GM18526 (cell line): ENCODE measurements around the gene TOP2A.

Experiments used
- POLR2A ChIP-seq: IDR thresholded peaks from 3 replicates; pipeline ENCODE4 v1.6.1; 2011; ENCODE audit not compliant: insufficient read length; ENCODE audit errors: extremely low read depth

TOP2A gene

GRCh38 chr17:40371261-40371929 lies 46.3 kb downstream of the TOP2A start:
- TF ChIP-seq POLR2A: no peak

GRCh38 chr17:40369923-40370322 lies 47.8 kb downstream of the TOP2A start:
- no peak for TF ChIP-seq POLR2A

- no peak for TF ChIP-seq POLR2A
Observed at GRCh38 chr17:40366861-40367518, 50.7 kb downstream of the TOP2A start.

- no peak for TF ChIP-seq POLR2A
Observed at GRCh38 chr17:40366076-40366860, 51.4 kb downstream of the TOP2A start.

GRCh38 chr17:40364906-40365305 lies 52.8 kb downstream of the TOP2A start:
- no peak for TF ChIP-seq POLR2A

GRCh38 chr17:40364121-40364861 lies 53.4 kb downstream of the TOP2A start, which contains the start of gene GJD3:
Gene GJD3, minus strand, starts transcription at chr17:40364737. Its CDS starts 922 bp downstream, at chr17:40363815.
- no peak for TF ChIP-seq POLR2A

- no peak for TF ChIP-seq POLR2A
Observed at GRCh38 chr17:40363111-40363827, 54.4 kb downstream of the TOP2A start.

GRCh38 chr17:40362696-40363110 lies 55.0 kb downstream of the TOP2A start:
- TF ChIP-seq POLR2A: no peak

- no peak for TF ChIP-seq POLR2A
Observed at GRCh38 chr17:40361925-40362695, 55.6 kb downstream of the TOP2A start.

GRCh38 chr17:40361063-40361924 lies 56.4 kb downstream of the TOP2A start:
- no peak for TF ChIP-seq POLR2A

- TF ChIP-seq POLR2A: no peak
Observed at GRCh38 chr17:40360091-40360490, 57.6 kb downstream of the TOP2A start.

GRCh38 chr17:40358323-40359038 lies 59.2 kb downstream of the TOP2A start:
- TF ChIP-seq POLR2A: no peak

GRCh38 chr17:40356990-40357881 lies 60.5 kb downstream of the TOP2A start:
- TF ChIP-seq POLR2A: no peak
